ENCODE results near the gene KRT2.

Gene KRT2

GRCh38 chr12:52627395-52628110 is 24.5 kb downstream of the KRT2 start:
- H3K27me3 ChIP-seq = no peaks in the 10 kb centered on the region
- H3K9me3 ChIP-seq = no peaks in the 10 kb centered on the region
- H3K4me3 ChIP-seq (ENCODE audit: low read depth in 1 of 2, low read length in 1 of 2) = no peak overlapping the region
- no peaks in the 10 kb centered on the region for H3K4me1 ChIP-seq (ENCODE audit: control insufficient read depth in 1 of 2, insufficient read depth in 1 of 2, low read depth in 1 of 2, low read length in 1 of 2)
- H3K27ac ChIP-seq = no peak overlapping the region
- TF ChIP-seq CTCF (IDR thresholded peaks at IDR 0.05) = no peak
- H3K36me3 ChIP-seq = no peaks in the 10 kb centered on the region

GRCh38 chr12:52622349-52622748 is 29.7 kb downstream of the KRT2 start:
- no peak overlapping the region for H3K4me3 ChIP-seq (ENCODE audit: low read depth in 1 of 2, low read length in 1 of 2)
- H3K4me1 ChIP-seq (ENCODE audit: control insufficient read depth in 1 of 2, insufficient read depth in 1 of 2, low read depth in 1 of 2, low read length in 1 of 2) = no peaks in the 10 kb centered on the region
- no peaks in the 10 kb centered on the region for H3K36me3 ChIP-seq
- no peaks in the 10 kb centered on the region for H3K9me3 ChIP-seq
- no peaks in the 10 kb centered on the region for H3K27me3 ChIP-seq
- TF ChIP-seq CTCF (IDR thresholded peaks at IDR 0.05) = no peak
- H3K27ac ChIP-seq = no peak overlapping the region

- no peaks in the 10 kb centered on the region for H3K9me3 ChIP-seq
- no peak for TF ChIP-seq CTCF (IDR thresholded peaks at IDR 0.05)
- no peaks in the 10 kb centered on the region for H3K4me1 ChIP-seq (ENCODE audit: control insufficient read depth in 1 of 2, insufficient read depth in 1 of 2, low read depth in 1 of 2, low read length in 1 of 2)
- H3K27me3 ChIP-seq = no peaks in the 10 kb centered on the region
- no peak overlapping the region for H3K27ac ChIP-seq
- no peaks in the 10 kb centered on the region for H3K36me3 ChIP-seq
- no peak overlapping the region for H3K4me3 ChIP-seq (ENCODE audit: low read depth in 1 of 2, low read length in 1 of 2)
Observed at GRCh38 chr12:52618866-52619265, 33.1 kb downstream of the KRT2 start.

GRCh38 chr12:52618216-52618615 is 33.8 kb downstream of the KRT2 start, which contains the start of gene KRT73:
Gene KRT73, minus strand, starts transcription at chr12:52618559. Its CDS starts 35 bp downstream, at chr12:52618524.
- no peaks in the 10 kb centered on the region for H3K27me3 ChIP-seq
- H3K9me3 ChIP-seq = no peaks in the 10 kb centered on the region
- no peak within 1 kb of the TSS for H3K4me3 ChIP-seq (ENCODE audit: low read depth in 1 of 2, low read length in 1 of 2)
- no peak within 1 kb of the TSS for H3K27ac ChIP-seq
- H3K4me1 ChIP-seq (ENCODE audit: control insufficient read depth in 1 of 2, insufficient read depth in 1 of 2, low read depth in 1 of 2, low read length in 1 of 2) = no peaks in the 10 kb centered on the region
- TF ChIP-seq CTCF (IDR thresholded peaks at IDR 0.05) = no peak
- H3K36me3 ChIP-seq = no peaks in the 10 kb centered on the region

GRCh38 chr12:52617403-52617785 is 34.6 kb downstream of the KRT2 start:
- no peaks in the 10 kb centered on the region for H3K36me3 ChIP-seq
- no peaks in the 10 kb centered on the region for H3K9me3 ChIP-seq
- H3K4me1 ChIP-seq (ENCODE audit: control insufficient read depth in 1 of 2, insufficient read depth in 1 of 2, low read depth in 1 of 2, low read length in 1 of 2) = no peaks in the 10 kb centered on the region
- H3K4me3 ChIP-seq (ENCODE audit: low read depth in 1 of 2, low read length in 1 of 2) = no peak overlapping the region
- H3K27me3 ChIP-seq = no peaks in the 10 kb centered on the region
- H3K27ac ChIP-seq = no peak overlapping the region
- TF ChIP-seq CTCF (IDR thresholded peaks at IDR 0.05) = no peak
